Cardiac ventricle fibroblast (primary cell): ENCODE results near the gene SIX2. TPM values are rescaled to one million over a fixed set of nuclear protein-coding genes. Genes with fewer than 3 reads are reported as not detected.

ENCODE experiments used
- total RNA-seq: library from RNA; depleted of rRNA; stranded (reverse); fragments of >200 nt; gene quantifications from 2 replicates; pipeline ENCODE4 v1.2.3, GENCODE V29; 2015

Gene SIX2
- total RNA-seq, result 130 and 146 TPM in 2 replicates

DNA sequence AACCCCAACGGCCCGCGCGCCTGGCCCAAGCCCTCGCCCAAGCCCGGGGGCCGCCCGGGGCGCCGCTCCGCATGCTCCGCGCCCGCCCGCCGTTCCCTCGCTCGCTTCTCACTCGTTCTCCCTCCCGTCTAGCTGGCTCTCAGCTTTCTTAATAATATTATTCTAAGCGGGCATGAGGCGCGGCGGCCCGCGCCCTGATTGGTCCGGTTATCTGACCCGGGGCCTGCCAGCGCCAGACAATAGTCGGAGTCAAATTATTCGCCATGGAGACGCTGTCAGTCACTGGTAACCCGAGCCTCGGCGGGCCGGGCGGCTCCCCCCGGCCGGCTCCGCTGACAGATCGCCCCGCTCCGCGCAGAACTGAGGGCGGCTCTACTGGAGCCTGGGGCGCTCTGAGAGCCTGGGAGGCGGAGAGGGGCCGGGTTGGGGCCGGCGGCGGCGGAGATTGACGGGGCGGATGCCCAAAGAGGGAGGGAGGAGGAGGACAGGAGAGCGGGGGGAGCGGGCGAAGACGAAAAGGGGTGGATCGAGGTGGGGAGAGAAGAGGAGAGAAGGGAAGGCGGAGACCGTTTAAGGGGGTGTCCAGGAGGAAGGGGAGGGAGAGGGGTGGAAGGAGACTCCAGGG, at the start of gene SIX2:
Gene SIX2, minus strand, starts transcription at position 150 of the 625 bp plus-strand sequence. CDS start 342 bp downstream, outside the sequence.

Other genes starting within 250 kb of the SIX2 start
- not detected in 2 replicates for gene SIX3, start 67.8 kb downstream of the SIX2 start, total RNA-seq